Upper lobe of left lung (tissue), 4 donors: ENCODE measurements around the gene TMEM41B.

ENCODE experiments used
- CTCF ChIP-seq, 6 experiments: fragments of 450-650 bp in 4 of 6; fragments of 200-600 bp in 2 of 6; sonication (generic) in 2 of 6; IDR thresholded peaks; one replicate each; pipeline ENCODE4 v1.5.1; 2016 to 2019; ENCODE audit warnings: antibody characterized with exemption in 6 of 6
- EP300 ChIP-seq, 4 donors: sonication (generic); formaldehyde crosslinking; IDR thresholded peaks; one replicate each; pipeline ENCODE4 v1.5.1; 2017; ENCODE audit warnings: antibody characterized with exemption in 4 of 4, control low read depth in 2 of 4
- POLR2A ChIP-seq, 4 donors: fragments of 450-650 bp; IDR thresholded peaks; one replicate each; pipeline ENCODE4 v1.5.1; 2016 to 2017; ENCODE audit warnings: antibody characterized with exemption in 4 of 4, mild to moderate bottlenecking in 2 of 4
- POLR2AphosphoS5 ChIP-seq, 2 donors: sonication (generic); formaldehyde crosslinking; IDR thresholded peaks; one replicate each; pipeline ENCODE4 v1.5.1; 2017; ENCODE audit warnings: antibody characterized with exemption in 2 of 2

GRCh38 chr11:9277176-9277575 is 37.2 kb downstream of the TMEM41B start:
- TF ChIP-seq CTCF (IDR thresholded peaks at IDR 0.05) (no peak), POLR2AphosphoS5 (IDR thresholded peaks at IDR 0.05) (no peak), POLR2A (IDR thresholded peaks at IDR 0.05) (no peak), EP300 (IDR thresholded peaks at IDR 0.05) (no peak)
